Measurements from ENCODE around the gene FREM2. TPM values are rescaled to one million over a fixed set of nuclear protein-coding genes. Genes with fewer than 3 reads are reported as not detected.

Gene FREM2, protein sequence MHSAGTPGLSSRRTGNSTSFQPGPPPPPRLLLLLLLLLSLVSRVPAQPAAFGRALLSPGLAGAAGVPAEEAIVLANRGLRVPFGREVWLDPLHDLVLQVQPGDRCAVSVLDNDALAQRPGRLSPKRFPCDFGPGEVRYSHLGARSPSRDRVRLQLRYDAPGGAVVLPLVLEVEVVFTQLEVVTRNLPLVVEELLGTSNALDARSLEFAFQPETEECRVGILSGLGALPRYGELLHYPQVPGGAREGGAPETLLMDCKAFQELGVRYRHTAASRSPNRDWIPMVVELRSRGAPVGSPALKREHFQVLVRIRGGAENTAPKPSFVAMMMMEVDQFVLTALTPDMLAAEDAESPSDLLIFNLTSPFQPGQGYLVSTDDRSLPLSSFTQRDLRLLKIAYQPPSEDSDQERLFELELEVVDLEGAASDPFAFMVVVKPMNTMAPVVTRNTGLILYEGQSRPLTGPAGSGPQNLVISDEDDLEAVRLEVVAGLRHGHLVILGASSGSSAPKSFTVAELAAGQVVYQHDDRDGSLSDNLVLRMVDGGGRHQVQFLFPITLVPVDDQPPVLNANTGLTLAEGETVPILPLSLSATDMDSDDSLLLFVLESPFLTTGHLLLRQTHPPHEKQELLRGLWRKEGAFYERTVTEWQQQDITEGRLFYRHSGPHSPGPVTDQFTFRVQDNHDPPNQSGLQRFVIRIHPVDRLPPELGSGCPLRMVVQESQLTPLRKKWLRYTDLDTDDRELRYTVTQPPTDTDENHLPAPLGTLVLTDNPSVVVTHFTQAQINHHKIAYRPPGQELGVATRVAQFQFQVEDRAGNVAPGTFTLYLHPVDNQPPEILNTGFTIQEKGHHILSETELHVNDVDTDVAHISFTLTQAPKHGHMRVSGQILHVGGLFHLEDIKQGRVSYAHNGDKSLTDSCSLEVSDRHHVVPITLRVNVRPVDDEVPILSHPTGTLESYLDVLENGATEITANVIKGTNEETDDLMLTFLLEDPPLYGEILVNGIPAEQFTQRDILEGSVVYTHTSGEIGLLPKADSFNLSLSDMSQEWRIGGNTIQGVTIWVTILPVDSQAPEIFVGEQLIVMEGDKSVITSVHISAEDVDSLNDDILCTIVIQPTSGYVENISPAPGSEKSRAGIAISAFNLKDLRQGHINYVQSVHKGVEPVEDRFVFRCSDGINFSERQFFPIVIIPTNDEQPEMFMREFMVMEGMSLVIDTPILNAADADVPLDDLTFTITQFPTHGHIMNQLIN (N-terminal part only)
- total RNA-seq, result not detected in 2 replicates

DNA sequence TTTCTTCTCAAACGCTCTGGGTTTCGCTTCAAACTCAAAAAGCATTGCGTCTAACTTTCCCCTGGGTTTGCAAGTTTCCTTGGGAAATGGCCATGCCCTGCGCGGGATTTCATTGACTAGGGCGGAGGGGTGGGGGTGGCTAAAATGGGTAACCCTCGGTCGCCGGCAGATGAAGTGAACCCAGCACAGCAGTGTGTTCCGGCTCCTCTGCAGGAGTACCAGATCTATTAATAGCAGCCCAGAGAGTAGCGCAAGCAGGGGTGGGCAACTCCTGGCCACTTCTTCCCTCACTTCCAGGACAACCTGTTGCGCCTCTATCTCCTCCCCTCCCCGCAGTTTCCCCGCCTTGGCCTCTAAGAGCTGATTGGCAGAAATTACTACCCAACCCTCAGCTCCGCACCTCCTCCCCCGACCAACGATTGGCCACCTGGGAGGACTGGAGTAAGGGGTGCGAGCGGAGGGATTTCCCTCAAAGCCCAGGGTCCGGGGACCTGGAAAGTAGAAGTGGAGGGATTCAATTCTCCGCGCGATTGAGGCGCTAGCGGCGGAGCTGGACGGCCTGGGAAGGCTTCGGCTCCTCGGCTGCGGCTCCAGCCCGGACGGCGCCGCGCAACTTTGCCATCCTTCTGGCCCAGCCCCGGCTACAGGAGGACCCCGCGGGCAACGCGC, at the start of gene FREM2:
FREM2 (plus strand) TSS at position 501 of the 669 bp plus-strand sequence. CDS start 268 bp downstream, outside the sequence.

